WTC11 (cell line): ENCODE measurements around the gene PELI3. TPM values are rescaled to one million over a fixed set of nuclear protein-coding genes. Genes with fewer than 3 reads are reported as not detected.
A peak's percentile ranks its signal among the peaks of the same experiment; 100 is the strongest.

ENCODE experiments used
- ATAC-seq: fragments of 200-7000 bp; cut with Tn5 transposase; 2 replicates; pipeline ENCODE4 v1.10.0; 2021; ENCODE audit warnings: mild to moderate bottlenecking, moderate library complexity
- CTCF ChIA-PET: fragments of 300-600 bp; sonication (Branson Sonifier 250); formaldehyde crosslinking; loops from one replicate; lab custom pipeline; 2021; ENCODE audit warnings: antibody characterized with exemption; lab: Charles Lee
- POLR2A ChIA-PET: fragments of 350-600 bp; sonication (Branson Sonifier 250); formaldehyde crosslinking; loops from one replicate; lab custom pipeline; 2021; ENCODE audit warnings: antibody characterized with exemption; lab: Charles Lee
- DNase-seq: peaks from one replicate; pipeline ENCODE4 v3.0.0; 2021; ENCODE audit warnings: low spot score
- H3K27ac Mint-ChIP-seq: 2 replicates; pipeline ENCODE4 v1.8.0; 2021; ENCODE audit warnings: mixed read lengths
- H3K27me3 Mint-ChIP-seq: 2 replicates; pipeline ENCODE4 v1.8.0; 2021; ENCODE audit warnings: low read depth, mild to moderate bottlenecking, moderate library complexity, mixed read lengths
- H3K36me3 Mint-ChIP-seq: 2 replicates; pipeline ENCODE4 v1.8.0; 2021; ENCODE audit warnings: mixed read lengths
- H3K4me1 Mint-ChIP-seq: 2 replicates; pipeline ENCODE4 v1.8.0; 2022; ENCODE audit warnings: mixed read lengths
- H3K4me3 Mint-ChIP-seq: 2 replicates; pipeline ENCODE4 v1.8.0; 2021; ENCODE audit warnings: mild to moderate bottlenecking, moderate library complexity, mixed read lengths
- H3K9me3 Mint-ChIP-seq: 2 replicates; pipeline ENCODE4 v1.8.0; 2021; ENCODE audit warnings: mixed read lengths
- CREB1 ChIP-seq: sonication (generic); formaldehyde crosslinking; IDR thresholded peaks from 2 replicates; pipeline ENCODE4 v1.8.0; 2023; ENCODE audit warnings: mild to moderate bottlenecking, missing genetic modification reagents
- E2F5 ChIP-seq: sonication (generic); formaldehyde crosslinking; IDR thresholded peaks from 2 replicates; pipeline ENCODE4 v1.8.1; 2022; ENCODE audit warnings: mild to moderate bottlenecking, moderate library complexity, missing genetic modification reagents
- GABPB1 ChIP-seq: sonication (generic); formaldehyde crosslinking; IDR thresholded peaks from 2 replicates; pipeline ENCODE4 v1.8.1; 2023; ENCODE audit warnings: mild to moderate bottlenecking, missing genetic modification reagents
- GRHL2 ChIP-seq: fragments of 250-450 bp; sonication (Bioruptor Pico); IDR thresholded peaks from 2 replicates; pipeline ENCODE4 v1.8.0; 2022; ENCODE audit warnings: mild to moderate bottlenecking, moderate library complexity; ENCODE audit not compliant: insufficient replicate concordance, severe bottlenecking
- GTF2I ChIP-seq: fragments of 250-450 bp; sonication (Bioruptor Pico); conservative IDR thresholded peaks from 2 replicates; pipeline ENCODE4 v1.4.0; 2021; ENCODE audit warnings: mild to moderate bottlenecking
- IRF1 ChIP-seq: sonication (generic); formaldehyde crosslinking; IDR thresholded peaks from 2 replicates; pipeline ENCODE4 v1.8.0; 2023; ENCODE audit warnings: missing genetic modification reagents
- IRF2 ChIP-seq: sonication (generic); formaldehyde crosslinking; IDR thresholded peaks from 2 replicates; pipeline ENCODE4 v1.8.0; 2022; ENCODE audit warnings: low read depth, missing genetic modification reagents, borderline replicate concordance
- KAT7 ChIP-seq: sonication (generic); formaldehyde crosslinking; IDR thresholded peaks from 2 replicates; pipeline ENCODE4 v1.8.1; 2023; ENCODE audit warnings: missing genetic modification reagents, mild to moderate bottlenecking, borderline replicate concordance
- NFYB ChIP-seq: sonication (generic); formaldehyde crosslinking; conservative IDR thresholded peaks from 2 replicates; pipeline ENCODE4 v1.8.0; 2022; ENCODE audit warnings: low read depth, missing genetic modification reagents
- NR2C2 ChIP-seq: sonication (generic); formaldehyde crosslinking; IDR thresholded peaks from 2 replicates; pipeline ENCODE4 v1.8.0; 2022; ENCODE audit warnings: mild to moderate bottlenecking, missing genetic modification reagents
- NR3C1 ChIP-seq: sonication (generic); formaldehyde crosslinking; conservative IDR thresholded peaks from 2 replicates; pipeline ENCODE4 v1.8.1; 2023; ENCODE audit warnings: low read depth, mild to moderate bottlenecking, missing genetic modification reagents
- OVOL2 ChIP-seq: fragments of 250-450 bp; sonication (Bioruptor Pico); IDR thresholded peaks from 2 replicates; pipeline ENCODE4 v1.9.0; 2021; ENCODE audit warnings: mild to moderate bottlenecking, borderline replicate concordance
- PRRX2 ChIP-seq: fragments of 250-450 bp; sonication (Bioruptor Pico); IDR thresholded peaks from 2 replicates; pipeline ENCODE4 v1.8.0; 2021; ENCODE audit warnings: mild to moderate bottlenecking
- RELA ChIP-seq: sonication (generic); formaldehyde crosslinking; IDR thresholded peaks from 2 replicates; pipeline ENCODE4 v1.8.1; 2022; ENCODE audit warnings: missing genetic modification reagents, mild to moderate bottlenecking, borderline replicate concordance
- SOX15 ChIP-seq: fragments of 250-450 bp; sonication (Bioruptor Pico); IDR thresholded peaks from 2 replicates; pipeline ENCODE4 v1.9.0; 2021; ENCODE audit warnings: mild to moderate bottlenecking
- SP1 ChIP-seq: sonication (generic); formaldehyde crosslinking; conservative IDR thresholded peaks from 2 replicates; pipeline ENCODE4 v1.8.1; 2022; ENCODE audit warnings: missing genetic modification reagents
- TEAD4 ChIP-seq: sonication (generic); formaldehyde crosslinking; IDR thresholded peaks from 2 replicates; pipeline ENCODE4 v1.8.0; 2022; ENCODE audit warnings: mild to moderate bottlenecking, missing genetic modification reagents
- USF1 ChIP-seq: sonication (generic); formaldehyde crosslinking; IDR thresholded peaks from 2 replicates; pipeline ENCODE4 v1.8.0; 2022; ENCODE audit warnings: mild to moderate bottlenecking, missing genetic modification reagents
- ZBTB43 ChIP-seq: sonication (generic); formaldehyde crosslinking; IDR thresholded peaks from 2 replicates; pipeline ENCODE4 v1.8.1; 2023; ENCODE audit warnings: mild to moderate bottlenecking, missing genetic modification reagents
- ZNF121 ChIP-seq: sonication (generic); formaldehyde crosslinking; IDR thresholded peaks from 2 replicates; pipeline ENCODE4 v1.8.0; 2023; ENCODE audit warnings: missing genetic modification reagents
- ZNF219 ChIP-seq: sonication (generic); formaldehyde crosslinking; IDR thresholded peaks from 2 replicates; pipeline ENCODE4 v1.8.0; 2023; ENCODE audit warnings: missing genetic modification reagents, mild to moderate bottlenecking, borderline replicate concordance
- ZNF232 ChIP-seq: sonication (generic); formaldehyde crosslinking; IDR thresholded peaks from 2 replicates; pipeline ENCODE4 v1.8.0; 2022; ENCODE audit warnings: mild to moderate bottlenecking, missing genetic modification reagents
- ZNF281 ChIP-seq: sonication (generic); formaldehyde crosslinking; IDR thresholded peaks from 2 replicates; pipeline ENCODE4 v1.8.0; 2023; ENCODE audit warnings: mild to moderate bottlenecking, missing genetic modification reagents
- ZNF396 ChIP-seq: fragments of 250-450 bp; sonication (Bioruptor Pico); IDR thresholded peaks from 2 replicates; pipeline ENCODE4 v1.8.0; 2021; ENCODE audit warnings: mild to moderate bottlenecking, moderate library complexity, borderline replicate concordance
- ZNF416 ChIP-seq: fragments of 250-450 bp; sonication (Bioruptor Pico); IDR thresholded peaks from 2 replicates; pipeline ENCODE4 v1.9.0; 2021; ENCODE audit warnings: mild to moderate bottlenecking, inconsistent platforms
- ZNF671 ChIP-seq: fragments of 250-450 bp; sonication (Bioruptor Pico); IDR thresholded peaks from 2 replicates; pipeline ENCODE4 v1.8.0; 2021; ENCODE audit warnings: mild to moderate bottlenecking
- total RNA-seq: library from RNA; stranded (reverse); gene quantifications from 3 replicates; pipeline ENCODE4 v1.2.3, GENCODE V29; 2021
- TF ChIP-seq, protein P1 (sequence below): sonication (generic); formaldehyde crosslinking; IDR thresholded peaks from 2 replicates; pipeline ENCODE4 v1.8.1; 2023; ENCODE audit warnings: mild to moderate bottlenecking, missing genetic modification reagents, moderate library complexity

PELI3 gene
- total RNA-seq, 1 experiment from 2014 or later: 7.8 TPM

DNA sequence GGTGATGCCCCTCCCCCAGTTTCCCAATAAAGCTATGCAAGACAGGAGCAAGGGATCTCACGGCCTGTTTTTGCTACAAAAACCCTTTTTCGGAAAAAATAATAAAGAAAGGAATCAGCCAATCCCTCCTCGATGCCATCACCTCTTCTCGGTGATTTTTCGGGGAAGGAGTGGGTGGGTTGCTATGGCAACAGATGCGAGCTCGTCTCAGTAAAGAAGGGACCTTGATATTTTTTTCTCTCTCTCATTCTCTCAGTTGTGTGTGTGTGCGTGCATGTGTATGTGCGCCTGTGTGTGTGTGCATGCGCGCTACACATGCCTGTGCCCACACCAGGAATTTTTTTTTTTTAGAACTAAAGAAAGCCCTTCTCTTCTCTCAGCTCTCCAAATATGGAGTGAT lies 49.7 kb upstream of the PELI3 start (continued):
- no peak for TF ChIP-seq IRF2 (CRISPR knock-in tag)
- no peak for TF ChIP-seq ZNF219 (CRISPR knock-in tag)
- TF ChIP-seq PRRX2: no peak
- TF ChIP-seq GABPB1 (CRISPR knock-in tag): no peak
- TF ChIP-seq ZNF416 (CRISPR knock-in tag): no peak
- TF ChIP-seq E2F5: no peak
- TF ChIP-seq OVOL2: no peak
- TF ChIP-seq GRHL2 (CRISPR knock-in tag): no peak
- no peak for TF ChIP-seq ZNF281
- no peak for TF ChIP-seq TEAD4 (CRISPR knock-in tag)

GRCh38 chr11:66418168-66418985 lies 48.3 kb upstream of the PELI3 start:
- H3K4me3 Mint-ChIP-seq: peak overlapping the region; percentile 26; the same call in 1 of the 2 replicates
- peaks cover 49% of the 10 kb centered on the region for H3K4me1 Mint-ChIP-seq
- peak overlapping the region; percentile 33; the same call in 1 of the 2 replicates for H3K27ac Mint-ChIP-seq
- ChIA-PET CTCF (interaction anchor here (0.6 to 5.2 kb wide), 27 partner anchors 9 to 423 kb away, joined by 3 to 56 read pairs (median 6); partner anchors contain the start of genes CD248, DPP3, MRPL11 and PELI3), POLR2A (interaction anchor here (0.6 to 1.1 kb wide), 4 partner anchors 9 to 134 kb away, joined by 3 to 14 read pairs (median 8); partner anchors contain the start of gene DPP3)
- ATAC-seq (peak; percentile 53), DNase-seq (peak; percentile 92)
- H3K36me3 Mint-ChIP-seq: no peaks in the 10 kb centered on the region
- no peaks in the 10 kb centered on the region for H3K9me3 Mint-ChIP-seq
- H3K27me3 Mint-ChIP-seq: peaks cover 53% of the 10 kb centered on the region
- no peak for TF ChIP-seq NR3C1 (CRISPR knock-in tag)
- TF ChIP-seq RELA (CRISPR knock-in tag): 0 out of 2 replicates have a peak, but pooled peaks have one; percentile 61
- no peak for TF ChIP-seq GRHL2 (CRISPR knock-in tag)
- no peak for TF ChIP-seq KAT7 (CRISPR knock-in tag)
- TF ChIP-seq GABPB1 (CRISPR knock-in tag): peak; percentile 24; the same call in 1 of the 2 replicates
- no peak for TF ChIP-seq CREB1 (CRISPR knock-in tag)
- TF ChIP-seq USF1 (CRISPR knock-in tag): peak; percentile 71
- TF ChIP-seq ZNF232 (CRISPR knock-in tag): peak; percentile 97
- TF ChIP-seq, protein P1, sequence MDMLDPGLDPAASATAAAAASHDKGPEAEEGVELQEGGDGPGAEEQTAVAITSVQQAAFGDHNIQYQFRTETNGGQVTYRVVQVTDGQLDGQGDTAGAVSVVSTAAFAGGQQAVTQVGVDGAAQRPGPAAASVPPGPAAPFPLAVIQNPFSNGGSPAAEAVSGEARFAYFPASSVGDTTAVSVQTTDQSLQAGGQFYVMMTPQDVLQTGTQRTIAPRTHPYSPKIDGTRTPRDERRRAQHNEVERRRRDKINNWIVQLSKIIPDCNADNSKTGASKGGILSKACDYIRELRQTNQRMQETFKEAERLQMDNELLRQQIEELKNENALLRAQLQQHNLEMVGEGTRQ (CRISPR knock-in tag): no peak
- TF ChIP-seq ZNF121 (CRISPR knock-in tag): no peak
- no peak for TF ChIP-seq ZNF671 (CRISPR knock-in tag)
- 0 out of 2 replicates have a peak, but pooled peaks have one; percentile 28 for TF ChIP-seq SP1
- 0 out of 2 replicates have a peak, but pooled peaks have one; percentile 56 for TF ChIP-seq TEAD4 (CRISPR knock-in tag)
- peak; percentile 77 for TF ChIP-seq ZBTB43 (CRISPR knock-in tag)
- TF ChIP-seq SOX15 (CRISPR knock-in tag): no peak
- no peak for TF ChIP-seq ZNF396 (CRISPR knock-in tag)
- no peak for TF ChIP-seq NFYB
- TF ChIP-seq GTF2I: no peak
- no peak for TF ChIP-seq NR2C2 (CRISPR knock-in tag)
- TF ChIP-seq IRF1 (CRISPR knock-in tag): no peak
